NCI-H146 treated with DMSO at 0.1 percent for 48 hours (cell line): Measurements from ENCODE around the gene ACAD9.

Experiments
- DNase-seq: peaks from one replicate; lab custom pipeline; 2025; ENCODE audit not compliant: unreplicated experiment; lab: John Stamatoyannopoulos, UW

Gene ACAD9

GRCh38 chr3:128933213-128933921, 53.9 kb downstream of the ACAD9 start:
- DNase-seq, result no peak

- no peak for DNase-seq
Measured at GRCh38 chr3:128933922-128934253, 54.5 kb downstream of the ACAD9 start.

DNA sequence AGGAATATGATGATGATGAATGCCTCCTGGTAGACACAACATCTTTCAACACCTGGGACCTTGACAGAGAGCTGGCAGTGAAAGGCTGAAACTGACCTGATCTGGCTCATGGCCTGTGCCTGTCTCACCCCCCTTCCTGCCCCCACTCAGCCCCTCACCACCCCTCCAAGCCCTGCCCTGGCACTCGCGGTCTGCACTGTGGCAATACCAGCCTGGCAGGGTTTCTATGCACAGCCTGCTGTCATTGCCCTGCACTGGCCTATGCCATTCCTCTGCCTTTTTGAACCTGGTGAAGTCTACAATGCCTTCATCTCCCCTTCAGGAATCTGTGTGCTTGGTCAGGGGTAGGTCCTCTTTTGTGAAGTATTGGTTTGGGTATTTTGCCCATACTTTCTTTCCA, 56.5 kb downstream of the ACAD9 start:
- no peak for DNase-seq

GRCh38 chr3:128936341-128936740, 56.9 kb downstream of the ACAD9 start:
- no peak for DNase-seq

DNA sequence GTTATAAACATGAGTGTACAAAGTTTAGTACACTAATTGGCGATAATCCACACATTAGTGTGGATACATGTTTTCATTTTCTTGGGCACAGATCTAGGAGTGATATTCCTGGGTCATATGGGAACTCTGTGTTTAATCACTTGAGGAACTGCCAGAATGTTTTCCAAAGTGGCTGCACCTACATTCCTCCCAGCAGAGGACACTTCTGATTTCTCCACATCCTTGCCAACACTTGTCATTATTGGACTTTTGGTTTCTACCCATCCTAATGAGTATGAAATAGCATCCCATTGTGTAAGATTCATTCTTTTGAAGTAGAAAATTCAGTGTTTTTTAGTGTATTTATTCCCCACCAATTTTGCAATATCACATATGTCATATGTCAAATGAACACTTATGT, 60.8 kb downstream of the ACAD9 start:
- DNase-seq, result no peak

DNA sequence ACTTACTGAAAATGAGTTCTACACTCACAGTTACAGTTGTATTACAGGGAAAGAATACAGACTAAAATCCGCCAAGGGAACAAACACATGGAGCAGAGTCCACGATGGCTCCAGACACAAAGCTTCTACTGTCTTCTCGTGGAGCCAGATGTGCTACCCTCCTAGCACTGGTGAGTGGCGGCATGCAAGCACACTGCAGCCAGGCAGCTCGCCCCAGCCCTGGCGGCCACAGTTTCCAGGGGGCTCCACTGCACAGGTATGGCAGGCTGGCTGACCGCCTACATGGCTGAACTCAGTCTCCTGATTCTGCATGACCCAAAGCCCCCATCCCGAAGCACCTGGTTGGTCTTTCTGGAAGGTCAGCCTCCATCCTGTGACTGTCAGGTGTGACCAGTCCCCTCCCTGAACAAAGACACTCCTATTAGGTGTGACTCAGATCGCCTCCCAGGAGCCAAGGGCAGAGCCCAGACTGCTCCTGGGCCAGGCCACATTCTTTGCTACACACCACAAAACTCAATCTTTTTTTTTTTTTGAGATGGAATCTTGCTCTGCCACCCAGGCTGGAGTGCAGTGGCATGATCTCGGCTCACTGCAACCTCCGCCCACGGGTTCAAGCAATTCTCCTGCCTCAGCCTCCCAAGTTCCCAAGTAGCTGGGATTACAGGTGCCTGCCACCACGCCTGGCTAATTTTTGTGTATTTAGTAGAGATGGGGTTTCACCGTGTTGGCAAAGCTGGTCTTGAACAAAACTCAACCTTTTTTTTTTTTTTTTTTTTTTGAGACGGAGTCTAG, 62.9 kb downstream of the ACAD9 start:
- no peak for DNase-seq

GRCh38 chr3:128945041-128945877, 65.8 kb downstream of the ACAD9 start:
- no peak for DNase-seq

GRCh38 chr3:128945878-128946175, 66.4 kb downstream of the ACAD9 start:
- DNase-seq, result no peak

- no peak for DNase-seq
Measured at GRCh38 chr3:128946411-128946810, 67.0 kb downstream of the ACAD9 start.

DNA sequence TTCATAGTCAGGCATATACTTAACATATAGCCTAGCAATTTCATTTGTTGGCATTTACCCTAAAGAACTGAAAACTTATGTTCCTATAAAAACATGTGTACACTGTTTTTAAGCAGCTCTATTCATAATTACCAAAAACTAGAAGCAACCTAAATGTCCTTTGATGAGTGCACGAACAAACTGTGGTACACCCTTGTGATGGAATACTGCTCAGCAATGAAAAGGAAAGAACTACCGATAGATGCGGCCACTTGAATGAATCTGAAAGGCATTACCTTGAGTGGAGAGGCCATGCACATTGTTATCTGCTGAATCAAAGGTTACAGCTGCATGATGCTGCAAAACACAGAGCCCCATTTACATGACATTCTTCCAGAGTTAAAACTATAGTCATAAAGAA, 69.7 kb downstream of the ACAD9 start:
- no peak for DNase-seq

DNA sequence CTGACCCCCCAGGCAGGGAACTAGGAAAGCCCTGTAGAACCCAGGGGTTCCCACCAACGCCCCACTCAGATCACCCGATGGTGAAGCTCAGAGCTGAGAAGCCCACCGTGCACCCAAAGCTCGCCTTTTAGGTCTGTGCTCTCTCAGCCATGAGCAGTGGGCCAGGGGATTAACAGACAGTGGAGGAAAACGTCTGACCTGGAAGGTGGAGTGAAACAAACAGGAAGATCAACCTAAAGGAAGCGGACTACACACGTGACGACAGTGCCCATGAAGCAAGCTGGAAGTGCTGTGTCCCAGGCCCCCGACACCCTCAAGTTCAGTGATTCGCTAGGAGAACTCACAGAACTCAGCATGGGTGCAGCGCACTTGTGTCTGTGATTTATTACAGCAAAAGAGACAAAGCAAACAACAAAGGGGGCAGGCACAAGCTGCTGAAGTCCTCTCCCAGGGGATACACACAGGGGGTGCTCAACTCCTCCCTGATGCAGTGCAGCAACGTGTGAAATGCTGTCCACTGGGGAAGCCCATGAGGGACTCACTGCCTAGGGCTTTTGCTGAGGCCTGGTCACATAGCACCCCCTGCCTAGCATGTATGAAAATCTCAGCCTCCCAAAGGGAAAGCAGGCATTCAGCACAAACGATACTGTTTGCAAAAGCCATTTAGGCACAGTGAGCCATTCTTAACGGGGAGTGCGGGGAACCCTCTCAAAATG, 71.0 kb downstream of the ACAD9 start:
- no peak for DNase-seq

DNA sequence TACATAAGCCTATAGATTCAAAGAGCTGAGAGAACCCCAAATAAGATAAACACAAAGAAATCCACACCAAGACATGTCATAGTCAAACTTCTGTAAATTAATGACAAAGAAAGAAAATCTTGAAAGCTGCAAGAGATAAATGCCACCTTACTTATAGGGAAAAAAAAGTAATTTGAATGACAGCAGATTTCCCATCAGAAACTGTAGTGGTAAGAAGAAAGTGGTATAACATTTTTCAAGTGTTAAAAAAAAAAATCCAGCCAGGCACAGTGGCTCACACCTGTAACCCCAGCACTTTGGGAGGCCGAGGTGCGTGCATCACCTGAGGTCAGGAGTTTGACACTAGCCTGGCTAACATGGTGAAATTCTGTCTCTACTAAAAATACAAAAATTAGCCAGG, 77.0 kb downstream of the ACAD9 start:
- DNase-seq, result no peak
